H1 (cell line): ENCODE measurements around the gene TMEM178B. TPM values are rescaled to one million over a fixed set of nuclear protein-coding genes. Genes with fewer than 3 reads are reported as not detected.

Source experiments
- CTCF ChIA-PET: fragments of 300-600 bp; sonication (Branson Sonifier 250); formaldehyde crosslinking; loops from one replicate; lab custom pipeline; 2021; ENCODE audit not compliant: partially characterized antibody; lab: Charles Lee
- POLR2A ChIA-PET: fragments of 300-600 bp; sonication (Branson Sonifier 250); formaldehyde crosslinking; loops from one replicate; lab custom pipeline; 2021; ENCODE audit warnings: inconsistent platforms; ENCODE audit not compliant: partially characterized antibody; lab: Charles Lee
- DNase-seq, 2 experiments: peaks; one replicate each; pipeline versions ENCODE4 v3.0.0 to v3.0.0-alpha.2; 2010 to 2022; ENCODE audit warnings: low spot score in 2 of 2, low read depth in 1 of 2, mixed read lengths in 1 of 2
- FAIRE-seq: peaks from 2 replicates; lab custom pipeline; 2011; peaks lifted over from hg19 to GRCh38; lab: Jason Lieb, UNC
- H2AFZ ChIP-seq: 2 replicates; pipeline ENCODE4 v1.8.1; 2012; ENCODE audit warnings: low read length, inconsistent platforms
- H2AK5ac ChIP-seq: 2 replicates; pipeline ENCODE4 v1.6.1; 2013; ENCODE audit warnings: low read depth, low read length
- H2BK120ac ChIP-seq: replicated peaks from 2 replicates; pipeline ENCODE3; 2013; ENCODE audit warnings: low read depth, low read length, inconsistent platforms
- H2BK12ac ChIP-seq: 2 replicates; pipeline ENCODE4 v1.6.1; 2013; ENCODE audit warnings: low read depth, low read length
- H2BK15ac ChIP-seq: 2 replicates; pipeline ENCODE4 v1.6.1; 2013; ENCODE audit warnings: low read length
- H2BK20ac ChIP-seq: 2 replicates; pipeline ENCODE4 v1.6.1; 2013; ENCODE audit warnings: low read length
- H2BK5ac ChIP-seq: 2 replicates; pipeline ENCODE4 v1.6.1; 2013; ENCODE audit warnings: low read depth, low read length
- H3K14ac ChIP-seq: 2 replicates; pipeline ENCODE4 v1.6.1; 2013; ENCODE audit warnings: inconsistent platforms; ENCODE audit not compliant: insufficient read length
- H3K18ac ChIP-seq: 2 replicates; pipeline ENCODE4 v1.6.1; 2013; ENCODE audit warnings: low read length; ENCODE audit errors: extremely low read depth
- H3K23ac ChIP-seq: 2 replicates; pipeline ENCODE4 v1.6.1; 2013; ENCODE audit warnings: inconsistent platforms; ENCODE audit not compliant: insufficient read length
- H3K23me2 ChIP-seq: 2 replicates; pipeline ENCODE4 v1.6.1; 2013; ENCODE audit warnings: low read depth, low read length
- H3K27ac ChIP-seq: 2 replicates; pipeline ENCODE4 v1.6.1; 2011; ENCODE audit warnings: low read depth, low read length, inconsistent platforms
- H3K27me3 ChIP-seq, 4 experiments: replicated peaks in 1 of 4; 1 replicate in 1 of 4; 2 replicates in 3 of 4; pipeline versions ENCODE4 v1.6.1 to v1.8.1; 2011 to 2013; ENCODE audit warnings: low read length in 3 of 4, mild to moderate bottlenecking in 3 of 4, inconsistent platforms in 2 of 4, mixed read lengths in 2 of 4, moderate library complexity in 1 of 4; ENCODE audit not compliant: control insufficient read depth in 3 of 4, insufficient read depth in 3 of 4; ENCODE audit errors: extremely low read depth in 1 of 4
- H3K36me3 ChIP-seq, 4 experiments: 2 replicates each; pipeline versions ENCODE4 v1.6.1 to v1.8.1; 2011 to 2013; ENCODE audit warnings: mild to moderate bottlenecking in 4 of 4, low read length in 3 of 4, moderate library complexity in 2 of 4, control low read depth in 1 of 4, inconsistent platforms in 1 of 4; ENCODE audit not compliant: insufficient read depth in 4 of 4, control insufficient read depth in 2 of 4
- H3K4ac ChIP-seq: replicated peaks from 2 replicates; pipeline ENCODE3; 2013; ENCODE audit warnings: low read length, low read depth, mixed read lengths, inconsistent platforms; ENCODE audit not compliant: insufficient read length
- H3K4me1 ChIP-seq, 4 experiments: replicated peaks in 1 of 4; 1 replicate in 1 of 4; 2 replicates in 3 of 4; pipeline versions ENCODE4 v1.6.1 to v1.8.1; 2011 to 2013; ENCODE audit warnings: low read length in 3 of 4, inconsistent platforms in 2 of 4, mixed read lengths in 1 of 4; ENCODE audit not compliant: insufficient read depth in 4 of 4, control insufficient read depth in 3 of 4
- H3K4me2 ChIP-seq, 2 experiments: 2 replicates each; pipeline versions ENCODE4 v1.6.1 to v1.8.1; 2011 to 2013; ENCODE audit warnings: low read depth in 2 of 2, low read length in 2 of 2, control low read depth in 1 of 2, inconsistent platforms in 1 of 2, mild to moderate bottlenecking in 1 of 2; ENCODE audit not compliant: insufficient read depth in 1 of 2
- H3K4me3 ChIP-seq, 4 experiments: fragments of 200-600, 300-600 bp in 1 of 4; sonication (generic), shearing (Covaris generic), sonication (Bioruptor Twin) in 1 of 4; 2 replicates each; pipeline versions ENCODE4 v1.5.1 to v1.8.1; 2011 to 2016; ENCODE audit warnings: low read length in 4 of 4, low read depth in 3 of 4, control low read depth in 2 of 4, inconsistent platforms in 2 of 4, mild to moderate bottlenecking in 2 of 4, mixed read lengths in 1 of 4, moderate library complexity in 1 of 4; ENCODE audit not compliant: insufficient read depth in 2 of 4; ENCODE audit errors: extremely low read depth in 1 of 4
- H3K56ac ChIP-seq: replicated peaks from 2 replicates; pipeline ENCODE3; 2013; ENCODE audit warnings: low read depth, mild to moderate bottlenecking, mixed read lengths, low read length, inconsistent platforms; ENCODE audit not compliant: insufficient read length
- H3K79me1 ChIP-seq: 2 replicates; pipeline ENCODE4 v1.6.1; 2013; ENCODE audit warnings: low read depth, low read length, control low read depth
- H3K79me2 ChIP-seq, 2 experiments: 2 replicates each; pipeline versions ENCODE4 v1.6.1 to v1.8.1; 2012 to 2013; ENCODE audit warnings: low read length in 2 of 2, mild to moderate bottlenecking in 2 of 2, inconsistent platforms in 1 of 2; ENCODE audit not compliant: insufficient read depth in 2 of 2, control insufficient read depth in 1 of 2
- H3K9ac ChIP-seq, 4 experiments: replicated peaks in 1 of 4; 1 replicate in 1 of 4; 2 replicates in 3 of 4; pipeline versions ENCODE4 v1.6.1 to v1.8.1; 2011 to 2013; ENCODE audit warnings: low read depth in 3 of 4, low read length in 3 of 4, control low read depth in 2 of 4, mild to moderate bottlenecking in 2 of 4, moderate library complexity in 2 of 4, inconsistent platforms in 1 of 4; ENCODE audit errors: extremely low read depth in 1 of 4
- H3K9me3 ChIP-seq, 2 experiments: 2 replicates each; pipeline versions ENCODE4 v1.6.1 to v1.8.1; 2012 to 2013; ENCODE audit warnings: mild to moderate bottlenecking in 2 of 2, moderate library complexity in 2 of 2, control low read depth in 1 of 2, inconsistent platforms in 1 of 2, low read depth in 1 of 2, low read length in 1 of 2, mixed read lengths in 1 of 2; ENCODE audit not compliant: insufficient read depth in 2 of 2
- H4K20me1 ChIP-seq, 2 experiments: replicated peaks in 1 of 2; 2 replicates each; pipeline versions ENCODE3 to v1.8.1; 2011 to 2013; ENCODE audit warnings: inconsistent platforms in 2 of 2, low read length in 2 of 2, mild to moderate bottlenecking in 1 of 2; ENCODE audit not compliant: insufficient read depth in 2 of 2, control insufficient read depth in 1 of 2
- H4K5ac ChIP-seq: 2 replicates; pipeline ENCODE4 v1.6.1; 2013; ENCODE audit warnings: low read length, low read depth, mixed read lengths, inconsistent platforms; ENCODE audit not compliant: insufficient read length
- H4K8ac ChIP-seq: 2 replicates; pipeline ENCODE4 v1.8.0; 2013; ENCODE audit warnings: mild to moderate bottlenecking, moderate library complexity, low read length, inconsistent platforms; ENCODE audit not compliant: insufficient read depth; ENCODE audit errors: extremely low read depth
- H4K91ac ChIP-seq: replicated peaks from 2 replicates; pipeline ENCODE3; 2013; ENCODE audit warnings: low read length, mixed read lengths, inconsistent platforms; ENCODE audit not compliant: insufficient read length
- BACH1 ChIP-seq: IDR thresholded peaks from 2 replicates; pipeline ENCODE4 v1.6.1; 2012; ENCODE audit warnings: low read length, improper control_type of control experiment
- BCL11A ChIP-seq, 2 experiments: IDR thresholded peaks; one replicate each; pipeline ENCODE4 v1.6.1; 2011; ENCODE audit warnings: low read depth in 2 of 2, low read length in 2 of 2, mild to moderate bottlenecking in 2 of 2
- BRCA1 ChIP-seq: IDR thresholded peaks from 2 replicates; pipeline ENCODE4 v1.6.1; 2012; ENCODE audit warnings: low read depth, low read length, improper control_type of control experiment
- CHD1 ChIP-seq: IDR thresholded peaks from 2 replicates; pipeline ENCODE4 v1.6.1; 2012; ENCODE audit warnings: low read depth, low read length, improper control_type of control experiment
- EP300 ChIP-seq, 2 experiments: IDR thresholded peaks; 1 replicate in 1 of 2; 2 replicates in 1 of 2; pipeline ENCODE4 v1.6.1; 2011 to 2012; ENCODE audit warnings: low read depth in 2 of 2, low read length in 2 of 2, mild to moderate bottlenecking in 2 of 2, borderline replicate concordance in 1 of 2, inconsistent platforms in 1 of 2, moderate library complexity in 1 of 2
- FOSL1 ChIP-seq: IDR thresholded peaks from 2 replicates; pipeline ENCODE4 v1.6.1; 2011; ENCODE audit warnings: mild to moderate bottlenecking, low read depth, low read length, moderate library complexity; ENCODE audit not compliant: insufficient read depth
- KDM1A ChIP-seq: fragments of 200-600, 300-600 bp; sonication (generic); IDR thresholded peaks from 2 replicates; pipeline ENCODE4 v1.7.1; 2016; ENCODE audit warnings: mild to moderate bottlenecking, low read length, borderline replicate concordance
- POLR2AphosphoS5 ChIP-seq: IDR thresholded peaks from 2 replicates; pipeline ENCODE4 v1.6.1; 2011; ENCODE audit warnings: low read depth, low read length
- POU5F1 ChIP-seq: IDR thresholded peaks from 2 replicates; pipeline ENCODE4 v1.6.1; 2011; ENCODE audit warnings: low read depth, mild to moderate bottlenecking, low read length, moderate library complexity
- SIRT6 ChIP-seq: IDR thresholded peaks from one replicate; pipeline ENCODE4 v1.7.1; 2012; ENCODE audit warnings: low read length, inconsistent platforms
- TAF7 ChIP-seq: optimal IDR thresholded peaks from 2 replicates; pipeline ENCODE3; 2011; ENCODE audit warnings: low read depth, mild to moderate bottlenecking, inconsistent platforms, low read length, moderate library complexity, borderline replicate concordance
- WGBS, 2 experiments: shearing (Covaris generic) in 1 of 2; methylation state at CpG; one replicate each; pipeline versions ENCODE4 v1.1.6 to v1.1.7; 2013 to 2015; ENCODE audit warnings: low lambda C conversion rate in 2 of 2, mixed read lengths in 2 of 2, inconsistent platforms in 1 of 2, low coverage in 1 of 2, missing lambda C conversion rate in 1 of 2; ENCODE audit not compliant: insufficient replicate concordance in 2 of 2, insufficient coverage in 1 of 2, insufficient read length in 1 of 2; ENCODE audit errors: extremely low coverage in 1 of 2, missing lambda C conversion rate in 1 of 2; 5-methylcytosine and 5-hydroxymethylcytosine counted together
- polyA plus RNA-seq, 7 experiments: library from polyadenylated mRNA; depleted of rRNA in 3 of 7; stranded (reverse) in 5 of 7; unstranded in 2 of 7; fragments of >200 nt in 5 of 7; fragments of 200-250 nt in 2 of 7; gene quantifications; 1 replicate in 5 of 7; 2 replicates in 1 of 7; 4 replicates in 1 of 7; pipeline versions ENCODE4 v1.2.1 to v1.2.3, GENCODE V29; 2011 to 2013; ENCODE audit warnings: missing spikeins in 2 of 7, mixed read lengths in 2 of 7
- total RNA-seq: library from RNA; stranded (reverse); fragmentation: NEBNext Ultra II Directional; extraction: Animal tissue kit (Norgen Biotek cat#: 25700); gene quantifications from 2 replicates; pipeline ENCODE4 v1.2.1, GENCODE V29; 2021
- TF ChIP-seq, protein P1 (sequence below), 3 experiments: IDR thresholded peaks; 1 replicate in 2 of 3; 2 replicates in 1 of 3; pipeline versions ENCODE4 v1.5.1 to v1.6.1; 2011; ENCODE audit warnings: low read length in 3 of 3, mild to moderate bottlenecking in 3 of 3, inconsistent platforms in 2 of 3, low read depth in 1 of 3, moderate library complexity in 1 of 3; ENCODE audit not compliant: insufficient read depth in 1 of 3; ENCODE audit errors: control extremely low read depth in 1 of 3

The TMEM178B gene
- total and polyA plus RNA-seq, 2 of the 8 experiments (the other 6 are each of a cell fraction or from before 2014, with no cell fraction given), result 5.3 to 18.1 TPM

DNA sequence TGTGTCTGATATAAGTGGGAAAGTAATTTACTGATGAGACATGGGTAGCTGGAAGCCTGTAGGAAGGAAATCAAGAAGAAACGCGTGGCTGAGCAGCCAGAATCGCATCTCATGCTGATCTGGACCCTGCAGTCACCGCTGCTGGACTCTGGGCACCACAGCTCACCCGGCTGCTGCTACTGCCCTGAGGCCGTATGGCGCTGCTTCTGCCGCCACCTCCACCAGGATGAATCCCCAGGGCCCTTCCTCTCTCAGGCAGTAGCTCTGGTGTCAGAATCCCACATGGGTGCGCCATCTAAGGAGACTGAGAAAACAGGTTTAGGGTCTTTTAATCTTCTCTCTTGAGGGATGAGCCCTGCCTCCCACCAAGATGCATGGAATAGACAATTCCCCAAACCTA is 407.1 kb downstream of the TMEM178B start:
- Histone ChIP-seq H2AFZ (no peak overlapping the region), H3K4ac (no peak overlapping the region), H4K20me1 (no peaks in the 10 kb centered on the region), H3K14ac (no peak overlapping the region), H3K27ac (no peak overlapping the region), H4K8ac (no peak overlapping the region), H2BK120ac (no peak overlapping the region), H2BK15ac (no peak overlapping the region; the same call in 1 of the 2 replicates), H3K4me3 (no peak overlapping the region), H3K18ac (no peak overlapping the region), H4K91ac (no peak overlapping the region), H3K9me3 (no peaks in the 10 kb centered on the region), H3K79me2 (no peaks in the 10 kb centered on the region), H2BK5ac (no peak overlapping the region), H4K5ac (no peak overlapping the region), H3K23ac (no peak overlapping the region), H3K23me2 (no peaks in the 10 kb centered on the region), H3K4me2 (no peak overlapping the region), H2BK12ac (0 out of 2 replicates have a peak overlapping the region, but pooled peaks have one; percentile 19), H3K36me3 (no peaks in the 10 kb centered on the region), H3K56ac (no peak overlapping the region), H2AK5ac (peak overlapping the region; percentile 41; the same call in 1 of the 2 replicates), H3K79me1 (no peaks in the 10 kb centered on the region), H3K4me1 (no peaks in the 10 kb centered on the region; a peak in 1 of 7 replicates), H3K27me3 (no peaks in the 10 kb centered on the region), H2BK20ac (no peak overlapping the region), H3K9ac (no peak overlapping the region)
- ChIA-PET CTCF (interaction anchor here (1.4 to 1.8 kb wide), 3 partner anchors 29 to 161 kb away, joined by 3 to 5 read pairs (median 5); no protein-coding TSS in a partner anchor), POLR2A (interaction anchor here (0.6 kb wide), 1 partner anchor 17 kb away, joined by 3 read pairs; no protein-coding TSS in a partner anchor)
- DNase-seq (no peak), FAIRE-seq (no peak)
- 91% methylated on average over 9 of the region's 9 CpGs; no CpG with 5 or more reads in 1 of the 2 experiments for WGBS, 2 experiments
- TF ChIP-seq SIRT6 (no peak), BCL11A (IDR thresholded peaks at IDR 0.05; ENCODE audit: low read depth in 2 of 2, low read length in 2 of 2) (no peak), POLR2AphosphoS5 (no peak), EP300 (IDR thresholded peaks at IDR 0.05; ENCODE audit: borderline replicate concordance in 1 of 2, low read depth in 2 of 2, low read length in 2 of 2) (no peak), FOSL1 (no peak), CHD1 (no peak), TAF7 (no peak), POU5F1 (no peak), KDM1A (no peak), BRCA1 (no peak), BACH1 (no peak)
- TF ChIP-seq, protein P1, sequence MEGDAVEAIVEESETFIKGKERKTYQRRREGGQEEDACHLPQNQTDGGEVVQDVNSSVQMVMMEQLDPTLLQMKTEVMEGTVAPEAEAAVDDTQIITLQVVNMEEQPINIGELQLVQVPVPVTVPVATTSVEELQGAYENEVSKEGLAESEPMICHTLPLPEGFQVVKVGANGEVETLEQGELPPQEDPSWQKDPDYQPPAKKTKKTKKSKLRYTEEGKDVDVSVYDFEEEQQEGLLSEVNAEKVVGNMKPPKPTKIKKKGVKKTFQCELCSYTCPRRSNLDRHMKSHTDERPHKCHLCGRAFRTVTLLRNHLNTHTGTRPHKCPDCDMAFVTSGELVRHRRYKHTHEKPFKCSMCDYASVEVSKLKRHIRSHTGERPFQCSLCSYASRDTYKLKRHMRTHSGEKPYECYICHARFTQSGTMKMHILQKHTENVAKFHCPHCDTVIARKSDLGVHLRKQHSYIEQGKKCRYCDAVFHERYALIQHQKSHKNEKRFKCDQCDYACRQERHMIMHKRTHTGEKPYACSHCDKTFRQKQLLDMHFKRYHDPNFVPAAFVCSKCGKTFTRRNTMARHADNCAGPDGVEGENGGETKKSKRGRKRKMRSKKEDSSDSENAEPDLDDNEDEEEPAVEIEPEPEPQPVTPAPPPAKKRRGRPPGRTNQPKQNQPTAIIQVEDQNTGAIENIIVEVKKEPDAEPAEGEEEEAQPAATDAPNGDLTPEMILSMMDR (IDR thresholded peaks at IDR 0.05; ENCODE audit: control extremely low read depth in 1 of 3, insufficient read depth in 1 of 3, low read depth in 1 of 3, low read length in 3 of 3), result no peak
